GM12874 (cell line): ENCODE data around the gene FOXA2.
A peak's percentile ranks its signal among the peaks of the same experiment; 100 is the strongest.

ENCODE experiments used
- CTCF ChIP-seq: IDR thresholded peaks from 2 replicates; pipeline ENCODE4 v1.5.1; 2011; ENCODE audit warnings: low read depth, mild to moderate bottlenecking, control low read depth, low read length, moderate library complexity; ENCODE audit not compliant: insufficient read depth

The FOXA2 gene

GRCh38 chr20:22601361-22602141 is 17.2 kb upstream of the FOXA2 start:
- no peak for TF ChIP-seq CTCF

DNA sequence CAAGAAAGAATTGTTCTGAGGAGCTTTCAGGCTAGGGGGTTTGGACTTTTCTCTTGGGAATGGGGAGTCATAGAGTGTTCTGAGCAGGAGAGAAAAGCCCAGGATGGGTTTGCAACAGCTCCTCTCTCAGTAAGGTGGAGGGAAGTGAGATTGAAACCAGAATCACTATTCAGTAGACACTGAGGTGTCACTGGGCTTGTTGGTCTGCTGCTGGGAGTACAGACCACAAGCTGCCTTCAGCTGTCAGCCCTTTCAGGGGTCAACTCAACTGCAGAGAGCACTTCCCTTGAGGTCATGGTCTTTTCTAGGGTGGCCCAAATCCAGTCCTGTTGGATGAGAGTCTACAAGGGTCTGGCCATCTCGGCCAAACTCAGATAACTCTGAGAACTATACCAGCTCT is 12.9 kb upstream of the FOXA2 start:
- no peak for TF ChIP-seq CTCF

GRCh38 chr20:22590662-22591061 is 6.3 kb upstream of the FOXA2 start:
- TF ChIP-seq CTCF, result no peak

- peak; percentile 69 for TF ChIP-seq CTCF
These were observed 2.4 kb upstream of the FOXA2 start for GRCh38 chr20:22586645-22587310.

GRCh38 chr20:22585786-22586493 is 1.6 kb upstream of the FOXA2 start:
- no peak for TF ChIP-seq CTCF

DNA sequence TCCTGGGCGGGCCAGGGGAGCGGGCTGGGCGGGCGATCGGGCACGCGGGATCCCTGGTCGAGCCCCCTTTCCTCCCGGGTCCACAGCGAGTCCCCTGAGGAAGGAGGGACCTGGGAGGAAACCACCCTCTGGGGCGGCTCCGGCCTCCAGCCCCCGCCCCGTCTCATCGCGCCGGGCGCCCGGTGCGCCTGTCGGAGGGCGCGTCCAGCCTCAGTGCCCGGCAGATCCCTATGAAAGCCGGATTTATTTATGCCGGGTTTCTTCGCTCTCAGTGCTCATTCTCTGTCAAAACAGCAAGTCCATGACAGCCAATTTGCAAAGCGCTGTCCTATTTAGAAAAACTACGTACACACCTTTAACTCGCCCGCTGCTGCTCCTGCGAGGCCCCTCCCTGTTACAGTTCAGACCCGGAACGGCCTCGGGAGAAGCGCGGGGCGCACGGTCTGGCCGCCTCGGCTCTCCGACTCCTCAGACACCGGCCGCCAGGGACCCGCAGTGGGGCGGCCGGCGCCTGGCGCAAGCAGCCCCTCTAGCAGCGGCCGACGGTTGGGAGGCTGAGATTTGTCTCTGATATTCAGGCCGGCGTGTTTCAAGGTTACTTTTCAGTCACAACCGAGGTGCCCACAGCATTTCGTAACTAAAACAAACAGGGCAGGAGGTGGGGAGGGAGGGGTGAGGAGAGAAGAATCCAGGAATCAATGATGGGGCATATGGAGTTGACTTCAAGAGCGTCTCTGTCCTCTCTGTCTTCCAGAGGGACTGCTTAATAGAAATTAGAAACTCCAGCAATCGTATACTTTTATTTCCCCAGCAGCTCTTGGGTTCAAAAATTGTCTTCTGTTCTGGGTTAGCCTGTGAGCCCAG is 782 bp upstream of the FOXA2 start:
- TF ChIP-seq CTCF, result no peak
